Putamen (tissue), 1 donor: ENCODE data around the gene MECR.

Experiments used
- DNase-seq: peaks from one replicate; pipeline ENCODE4 v3.0.0-alpha.2; 2016; ENCODE audit warnings: low spot score

Gene MECR

DNA sequence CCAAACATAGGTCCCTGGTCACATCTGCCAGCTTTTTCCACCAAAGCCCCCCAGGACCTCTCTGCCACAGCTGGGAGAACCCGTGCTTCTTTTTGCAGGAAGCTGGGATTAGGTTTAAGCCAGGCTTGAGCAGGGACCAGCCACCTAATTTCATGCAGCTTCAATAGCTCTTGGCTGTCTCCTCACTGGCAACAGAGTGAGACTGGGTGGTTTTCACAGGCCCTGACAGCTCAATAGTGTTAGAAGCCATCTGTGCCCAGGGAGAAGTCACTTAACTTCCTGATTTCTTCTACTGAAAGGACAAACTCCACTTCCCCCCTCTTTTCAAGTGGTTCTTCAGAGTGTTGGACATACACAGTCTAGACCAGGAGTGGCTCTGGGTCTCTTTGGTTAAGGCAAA lies 28.7 kb downstream of the MECR start:
- DNase-seq, result no peak

DNA sequence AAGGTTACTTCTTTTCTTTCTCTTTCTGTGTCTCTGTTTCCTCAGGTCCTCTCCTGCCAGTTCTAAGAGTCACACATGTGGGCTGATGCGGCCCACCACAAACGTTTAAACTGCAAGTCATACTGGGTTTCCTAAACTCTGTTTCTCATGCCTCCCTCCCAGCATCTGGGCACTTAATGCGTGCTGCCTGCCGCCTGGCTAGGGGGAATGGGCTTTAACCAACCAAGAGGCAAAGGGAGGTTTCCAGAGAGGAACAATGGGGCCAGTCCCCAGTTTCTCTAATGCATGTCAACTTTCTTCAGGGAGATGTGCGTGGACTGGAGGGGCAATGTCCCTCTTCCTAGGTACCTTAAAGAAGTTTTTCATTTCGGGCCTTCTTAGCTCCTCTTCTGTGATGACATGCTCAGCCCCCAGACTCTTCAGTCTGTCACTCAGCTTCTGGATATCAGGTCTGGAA lies 29.1 kb downstream of the MECR start:
- DNase-seq, result no peak

DNA sequence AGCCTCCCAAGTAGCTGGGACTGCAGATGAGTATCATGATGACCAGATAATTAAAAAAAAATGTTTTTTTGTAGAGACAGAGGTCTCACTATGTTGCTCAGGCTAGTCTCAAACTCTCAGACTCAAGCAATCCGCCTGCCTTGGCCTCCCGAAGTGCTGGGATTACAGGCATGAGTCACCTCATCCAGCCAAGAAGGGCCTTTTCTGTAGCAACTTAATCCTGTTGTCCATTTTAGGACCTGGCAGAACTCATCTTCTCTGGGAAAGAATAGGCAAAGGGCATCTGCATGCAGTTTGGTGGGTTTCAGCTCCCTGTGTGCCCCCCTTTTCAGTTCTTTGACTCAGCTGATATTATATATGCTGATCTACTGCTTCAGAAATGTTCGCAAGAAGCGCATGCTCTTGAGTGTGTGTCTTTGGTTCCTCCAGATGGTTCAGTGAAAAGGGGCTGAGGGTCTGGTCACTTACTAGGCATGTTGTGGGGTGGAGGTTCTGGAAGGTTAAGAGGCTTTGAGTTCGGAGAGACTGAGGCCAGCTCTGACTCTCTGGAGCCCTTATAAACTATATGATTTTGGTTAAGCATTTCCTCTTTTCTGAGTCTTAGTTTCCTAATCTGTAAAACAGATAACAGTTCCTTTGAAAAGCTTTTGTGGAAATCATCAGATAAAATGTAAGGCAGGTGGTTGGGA lies 29.7 kb downstream of the MECR start:
- no peak for DNase-seq

DNA sequence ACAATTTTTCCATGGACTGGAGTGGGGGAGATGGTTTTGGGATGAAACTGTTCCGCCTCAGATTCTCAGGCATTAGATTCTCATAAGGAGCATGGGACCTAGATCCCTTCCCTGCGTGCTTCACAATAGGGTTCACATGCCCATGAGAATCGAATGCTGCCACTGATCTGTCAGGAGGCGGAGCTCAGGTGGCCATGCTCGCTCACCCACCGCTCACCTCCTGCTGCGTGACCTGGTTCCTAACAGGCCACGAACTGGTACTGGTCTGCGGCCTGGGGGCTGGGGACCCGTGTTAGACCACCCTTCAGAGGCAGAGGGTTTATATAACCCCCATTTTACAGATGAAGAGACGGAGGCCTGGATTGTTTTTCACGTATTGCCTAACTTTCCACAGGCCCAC lies 32.7 kb downstream of the MECR start:
- no peak for DNase-seq

DNA sequence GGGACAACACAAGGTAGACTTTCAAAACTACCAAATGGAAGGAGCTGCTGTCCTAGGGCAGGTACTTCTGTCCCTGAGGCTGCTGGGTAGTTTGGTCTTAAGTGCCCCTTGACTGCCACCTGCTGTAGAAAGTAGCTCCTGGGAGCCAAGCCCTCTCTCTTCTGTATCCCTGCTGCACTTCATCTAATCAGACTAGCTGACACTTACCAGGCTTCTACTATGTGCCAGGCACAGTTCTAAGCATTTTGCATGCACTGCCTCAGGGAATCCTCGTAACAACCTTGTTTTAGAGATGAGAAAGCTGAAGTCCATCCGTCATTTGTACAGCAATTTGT lies 33.2 kb downstream of the MECR start:
- DNase-seq, result no peak

DNA sequence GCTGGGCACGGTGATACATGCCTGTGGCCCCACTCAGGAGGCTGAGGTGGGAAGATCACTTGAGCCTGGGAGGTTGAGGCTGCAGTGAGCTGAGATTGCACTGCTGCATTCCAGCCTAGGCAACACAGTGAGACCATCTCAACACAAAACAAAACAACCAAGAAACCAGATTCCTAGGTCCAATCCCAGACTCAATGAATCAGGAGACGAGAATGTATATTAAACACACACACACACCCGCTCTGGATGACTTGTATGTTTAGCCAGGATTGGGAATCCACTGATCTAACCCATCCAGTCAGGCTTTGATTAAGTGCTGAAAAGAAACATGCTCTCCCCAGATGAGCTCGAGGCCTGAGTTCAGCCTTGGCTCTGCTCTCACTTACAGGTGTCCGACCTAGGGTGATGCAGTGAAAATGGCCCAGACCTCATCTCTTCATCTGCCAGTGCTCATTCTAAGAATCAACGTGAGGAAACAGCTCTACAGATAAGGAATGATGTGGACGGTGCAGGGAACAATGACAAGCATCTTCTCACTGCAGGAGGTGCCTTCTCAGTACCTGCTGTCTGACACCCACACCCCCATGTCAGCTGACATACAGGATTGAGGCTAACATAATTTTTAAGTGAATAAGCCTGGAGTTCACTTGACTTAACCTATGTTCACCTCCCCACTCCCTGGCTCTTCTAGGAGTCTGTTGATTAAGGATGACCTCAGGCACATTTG lies 33.7 kb downstream of the MECR start:
- DNase-seq, result peak; percentile 22

DNA sequence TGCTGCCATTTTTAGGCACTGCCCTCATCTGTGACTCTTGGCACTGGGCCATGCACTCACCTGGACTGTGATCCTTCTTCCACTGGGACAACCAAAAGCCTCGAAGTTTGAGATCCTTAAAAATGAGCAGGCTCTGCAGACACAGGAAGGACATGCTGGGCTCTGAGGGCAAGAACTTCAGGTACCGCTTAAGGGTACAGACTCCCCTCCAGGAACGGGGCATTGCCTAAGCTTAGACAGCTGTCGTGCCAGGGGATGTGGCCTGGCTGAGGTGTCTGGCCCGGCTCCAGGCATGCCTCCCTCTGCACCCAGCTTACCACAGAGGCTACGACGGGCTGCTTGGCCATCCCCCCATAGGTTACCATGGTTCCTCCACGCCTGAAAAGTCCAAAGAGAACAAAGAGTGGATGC lies 34.8 kb downstream of the MECR start:
- DNase-seq, result no peak

DNA sequence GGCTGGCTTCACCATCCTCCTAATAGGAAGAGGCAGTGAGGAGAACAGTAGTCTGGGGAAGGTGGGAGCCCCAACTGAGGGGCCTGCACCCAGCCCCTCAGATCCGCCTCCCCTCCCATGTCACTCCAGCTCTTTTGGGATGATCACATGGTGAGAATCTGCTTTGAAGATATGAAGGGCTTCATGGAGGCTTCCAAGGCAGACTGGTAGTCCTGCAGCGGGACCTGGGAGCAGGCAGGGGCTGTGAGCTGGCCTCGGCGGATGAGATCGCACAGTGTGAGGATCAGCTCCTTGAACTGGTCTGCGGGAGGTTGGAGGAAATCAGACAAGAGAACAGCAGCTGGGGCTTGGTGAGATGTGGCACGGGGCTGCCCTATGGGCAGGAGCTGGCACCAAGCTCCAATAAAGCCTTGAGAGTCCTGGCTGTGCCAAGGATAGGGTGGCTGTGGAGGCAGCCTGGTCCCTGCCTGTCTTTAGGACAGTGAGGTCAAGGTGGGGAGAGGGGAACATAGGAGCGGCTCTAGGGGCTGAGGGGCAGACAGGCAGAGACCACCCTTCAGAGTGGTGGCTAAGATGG lies 36.8 kb downstream of the MECR start:
- DNase-seq, result no peak

DNA sequence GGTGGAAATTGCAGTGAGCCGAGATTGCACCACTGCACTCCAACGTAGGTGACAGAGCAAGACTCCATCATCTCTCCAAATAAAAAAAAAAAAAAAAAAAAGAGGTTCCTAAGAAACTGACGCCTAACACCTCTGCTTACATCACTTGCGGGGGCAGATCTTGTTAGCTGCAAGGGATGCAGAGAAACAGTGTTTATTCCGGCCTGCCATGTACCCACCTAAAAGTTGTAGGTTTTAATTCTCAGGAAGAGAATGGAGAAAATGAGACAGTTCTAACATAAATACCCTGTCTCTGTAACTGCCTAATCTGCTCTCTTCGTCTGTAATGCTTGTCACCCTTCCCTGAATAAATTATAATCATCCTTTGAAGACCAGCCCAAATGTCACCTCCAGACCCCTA lies 40.0 kb downstream of the MECR start:
- DNase-seq, result no peak

DNA sequence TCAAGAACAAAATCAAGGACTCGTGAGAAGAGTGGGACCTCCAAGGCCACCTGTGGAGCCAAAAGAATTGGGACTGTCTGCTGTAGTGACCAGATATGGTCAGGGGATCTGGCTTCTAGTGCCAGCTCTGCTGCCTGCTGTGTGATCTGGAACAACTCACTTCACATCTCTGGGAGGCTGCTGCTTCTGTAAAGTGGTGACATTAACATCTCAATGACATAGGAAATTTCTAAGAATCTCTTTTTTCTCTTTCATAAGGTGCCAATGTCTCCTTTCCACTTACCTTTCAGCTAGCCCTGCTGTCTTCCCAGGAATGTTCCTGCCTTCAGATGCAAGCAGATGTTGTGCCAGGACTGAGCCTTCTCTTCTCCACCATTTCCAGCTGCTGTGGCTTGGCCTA lies 44.0 kb downstream of the MECR start:
- DNase-seq, result no peak

DNA sequence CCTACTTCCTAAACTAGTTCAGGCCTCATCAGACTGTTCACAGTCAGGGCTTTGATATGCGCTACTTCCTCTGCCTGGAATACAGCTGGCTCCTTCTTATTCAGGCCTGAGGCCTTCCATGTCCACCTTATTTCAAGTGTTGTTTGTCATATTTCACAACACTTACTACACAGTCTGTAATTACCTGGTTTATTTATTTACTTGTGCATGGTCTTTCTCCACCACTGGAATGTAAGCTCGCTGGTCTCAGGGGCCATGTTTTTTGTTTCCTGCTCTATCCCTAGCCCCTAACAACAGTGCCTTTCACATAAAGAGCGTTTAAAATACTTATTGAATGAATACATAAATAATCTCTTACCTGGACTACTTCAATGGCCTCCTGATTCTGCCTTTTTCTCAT lies 44.5 kb downstream of the MECR start:
- DNase-seq, result no peak

DNA sequence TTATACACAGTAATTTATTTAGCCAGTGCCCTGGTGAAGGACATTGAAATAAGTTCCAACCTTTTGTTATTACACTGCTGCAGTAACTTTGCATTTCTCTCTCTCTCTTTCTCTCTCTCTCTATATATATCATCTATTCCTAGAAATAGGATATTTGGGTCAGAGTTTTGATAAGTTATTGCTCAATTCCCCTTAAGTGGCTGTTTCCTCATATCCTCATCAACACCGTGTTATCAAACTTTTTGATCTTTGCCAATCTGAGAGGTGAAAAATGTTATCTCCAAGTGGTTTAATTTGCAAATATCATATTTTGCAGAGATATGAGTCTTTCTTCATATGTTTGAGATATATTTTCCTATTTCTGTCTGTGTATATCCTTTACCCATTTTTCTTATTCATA lies 47.4 kb downstream of the MECR start:
- no peak for DNase-seq

DNA sequence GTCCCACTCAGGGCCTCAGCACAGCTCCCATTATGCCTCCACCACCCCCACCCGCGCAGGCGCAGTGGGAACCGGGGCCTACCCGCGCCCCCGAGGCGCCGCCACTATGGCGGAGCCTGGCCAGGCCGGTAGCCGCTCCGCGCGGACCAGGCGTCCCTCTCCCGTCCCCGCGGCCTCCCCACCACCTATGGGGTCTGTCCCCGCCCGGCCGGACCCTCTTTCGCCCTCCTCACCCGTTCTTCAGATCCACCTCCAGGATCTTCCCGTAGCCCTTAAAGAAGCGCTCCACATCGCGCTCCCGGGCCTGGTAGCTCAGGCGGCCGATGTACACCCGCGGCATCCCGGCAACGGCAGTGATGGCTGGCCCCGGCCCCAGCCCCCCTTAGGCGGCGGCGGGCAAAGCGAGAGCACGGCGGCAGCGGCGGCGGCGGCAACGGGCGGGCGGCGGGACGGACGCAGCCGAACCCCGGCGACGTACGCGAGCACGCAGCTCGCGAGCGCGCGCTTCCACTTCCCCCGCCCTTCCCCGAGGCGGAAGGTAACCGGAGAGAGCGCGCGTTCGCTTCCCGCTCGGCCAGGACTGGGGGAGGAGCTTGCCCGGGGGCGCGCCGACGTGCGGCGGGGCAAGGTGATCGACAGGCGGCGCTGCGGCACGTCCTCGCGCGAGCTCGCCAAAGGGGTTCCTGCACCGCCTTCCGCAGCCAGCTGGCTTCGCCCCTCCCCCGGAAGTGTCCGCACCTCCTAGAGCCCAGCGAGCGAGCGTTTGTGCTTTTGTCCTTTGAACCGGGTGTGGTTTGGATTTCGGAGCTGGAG lies 49.1 kb downstream of the MECR start, which contains the start of gene SRSF4:
SRSF4 (minus strand) TSS at position 488 of the 813 bp plus-strand sequence; CDS start at position 340, 148 bp downstream.
- DNase-seq, result peak; percentile 98

DNA sequence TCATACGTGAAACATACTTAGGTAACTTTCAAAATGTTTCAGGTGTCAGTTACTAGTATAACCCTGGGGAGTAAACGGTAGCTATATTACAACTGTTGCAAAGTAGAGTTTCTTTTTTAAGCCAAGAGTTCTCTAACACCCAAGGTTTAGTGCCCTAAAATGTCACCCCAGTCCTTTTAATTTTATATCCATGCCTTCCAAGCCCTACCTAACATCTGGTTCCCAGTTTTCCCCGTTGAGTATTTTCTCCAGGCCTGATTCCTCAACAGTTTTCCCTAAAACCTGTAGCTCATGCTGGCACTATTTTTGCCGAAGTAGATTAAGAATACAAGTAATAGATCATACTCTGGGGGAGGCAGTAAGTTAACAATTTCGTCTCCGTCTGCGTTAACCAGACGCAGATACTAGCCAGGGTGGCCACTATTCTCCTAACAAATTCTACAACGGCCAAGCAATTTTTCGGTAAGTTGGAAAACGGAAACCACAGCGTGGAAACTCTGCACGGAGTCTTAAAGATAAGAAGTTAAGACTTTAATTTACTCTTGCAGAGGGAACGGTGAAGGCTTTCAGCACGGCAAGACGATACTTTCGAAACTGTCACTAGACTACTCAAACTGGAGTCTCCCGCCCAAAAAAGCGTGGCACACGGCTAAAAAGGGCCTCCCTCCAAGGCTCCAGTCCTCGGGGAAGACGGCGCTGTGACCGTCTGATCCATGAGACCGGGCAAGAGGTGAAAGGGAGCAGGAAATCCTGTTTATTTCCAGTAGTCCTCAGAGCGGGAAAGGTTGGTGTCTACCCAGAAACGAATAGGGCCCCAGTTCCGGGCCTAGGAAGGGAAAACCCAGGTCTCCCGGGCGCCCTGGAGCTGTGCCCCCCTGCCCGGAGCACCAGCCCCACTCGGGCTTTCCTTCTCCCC lies 50.0 kb downstream of the MECR start:
- DNase-seq, result no peak

DNA sequence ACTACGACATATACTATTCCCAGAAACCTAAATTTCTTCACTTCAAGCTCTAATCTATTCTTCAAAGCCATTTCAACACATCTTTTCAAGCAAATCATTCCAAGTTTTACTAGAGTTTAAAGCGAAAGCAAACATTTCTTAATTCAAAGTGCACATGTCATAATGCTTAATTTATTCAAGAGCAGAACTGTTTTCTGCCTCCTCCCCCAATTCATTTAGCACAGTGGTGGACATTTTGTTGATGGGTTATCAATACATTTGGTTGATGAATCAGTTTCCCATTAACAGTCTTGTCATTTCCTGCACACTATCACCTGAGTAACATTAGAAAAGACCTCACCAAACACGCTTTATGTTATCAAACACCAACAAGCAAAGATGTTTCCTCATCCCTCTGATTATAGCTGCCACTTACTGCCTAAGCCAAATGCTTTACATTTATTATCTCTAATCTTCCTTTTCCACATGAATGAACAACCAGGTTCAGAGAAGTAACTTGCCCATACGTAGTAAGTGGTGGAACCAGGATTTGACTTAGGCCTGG lies 51.0 kb downstream of the MECR start:
- DNase-seq, result no peak

DNA sequence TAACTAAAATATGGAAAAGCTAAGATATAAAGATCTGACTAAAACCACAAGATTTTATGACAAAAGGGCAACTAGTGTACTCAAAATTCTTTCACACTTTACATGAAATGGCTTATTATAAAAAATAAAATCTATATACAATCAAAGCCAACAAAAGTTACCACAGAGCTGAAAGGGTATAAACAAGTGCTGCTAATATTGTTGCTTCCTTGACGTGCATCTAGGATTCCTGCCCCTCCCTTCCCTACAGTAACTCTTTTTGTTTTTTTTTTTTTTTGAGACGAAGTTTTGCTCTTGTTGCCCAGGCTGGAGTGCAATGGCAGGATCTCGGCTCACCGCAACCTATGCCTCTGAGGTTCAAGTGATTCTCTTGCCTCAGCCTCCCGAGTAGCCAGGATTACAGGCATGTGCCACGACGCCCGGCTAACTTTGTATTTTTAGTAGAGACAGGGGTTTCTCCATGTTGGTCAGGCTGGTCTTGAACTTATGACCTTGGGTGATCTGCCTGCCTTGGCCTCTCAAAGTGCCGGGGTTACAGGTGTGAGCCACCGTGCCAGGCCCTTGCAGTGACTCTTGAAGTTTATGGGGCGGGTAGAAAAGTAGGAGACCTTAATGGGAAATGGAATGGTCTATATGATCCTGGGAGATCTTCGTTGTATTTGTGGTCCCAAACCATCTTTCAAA lies 53.6 kb downstream of the MECR start:
- DNase-seq, result no peak

DNA sequence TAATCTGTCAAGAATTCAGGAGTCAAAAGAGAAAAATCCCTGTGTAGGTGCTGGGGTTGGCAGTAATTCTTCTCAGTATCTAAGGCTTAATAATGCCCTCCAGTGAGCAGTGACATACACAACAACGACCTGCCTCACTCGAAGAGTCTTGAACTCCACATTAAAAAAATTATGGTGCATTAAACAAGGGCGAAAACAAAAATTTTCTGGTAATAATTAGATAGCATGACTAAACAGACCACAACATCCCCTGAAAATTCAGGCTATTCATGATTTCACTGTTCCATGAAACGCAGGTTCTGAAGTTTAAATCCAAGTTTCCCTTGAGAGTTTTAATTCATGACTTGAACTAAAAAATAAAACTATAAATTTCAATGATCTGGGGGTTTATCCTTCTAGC lies 54.2 kb downstream of the MECR start:
- DNase-seq, result no peak

DNA sequence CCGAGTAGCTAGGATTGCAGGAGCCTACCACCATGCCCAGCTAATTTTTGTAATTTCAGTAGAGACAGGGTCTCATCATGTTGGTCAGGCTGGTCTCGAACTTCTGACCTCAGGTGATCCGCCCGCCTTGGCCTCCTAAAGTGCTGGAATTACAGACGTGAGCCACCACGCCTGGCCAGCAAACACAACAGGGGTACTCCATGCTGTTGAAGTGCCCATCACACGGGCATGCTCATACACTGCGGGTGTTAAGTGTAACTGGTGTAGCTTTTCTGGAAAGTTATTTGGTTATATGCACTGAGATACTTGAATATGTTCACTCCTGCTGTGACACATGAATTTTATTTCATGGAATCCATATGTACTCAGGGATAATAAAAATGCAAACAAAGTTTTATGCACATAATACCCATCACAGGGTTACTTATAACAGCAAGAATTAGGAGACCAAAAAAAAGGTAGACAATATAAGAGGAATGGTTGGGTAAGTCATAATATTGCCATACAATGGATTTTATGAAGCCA lies 58.3 kb downstream of the MECR start:
- no peak for DNase-seq

DNA sequence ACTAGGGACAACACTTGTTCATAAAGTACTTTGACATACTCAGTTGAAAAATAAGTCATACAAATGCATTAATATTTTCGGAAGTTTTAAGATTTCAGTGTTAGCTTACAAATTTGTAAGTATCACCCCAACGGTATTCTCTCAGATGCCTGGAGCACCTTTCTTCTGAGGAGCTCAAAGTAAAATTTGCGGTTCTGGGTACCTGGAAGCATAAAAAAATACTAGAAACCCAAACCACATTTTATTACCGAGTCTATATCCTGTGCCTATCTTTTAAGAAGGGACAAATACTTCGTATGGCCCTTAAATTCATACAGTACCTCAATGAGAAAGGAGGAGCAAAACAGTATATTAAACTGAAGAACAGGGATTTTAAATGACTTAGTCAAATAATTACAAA lies 59.2 kb downstream of the MECR start:
- DNase-seq, result no peak

DNA sequence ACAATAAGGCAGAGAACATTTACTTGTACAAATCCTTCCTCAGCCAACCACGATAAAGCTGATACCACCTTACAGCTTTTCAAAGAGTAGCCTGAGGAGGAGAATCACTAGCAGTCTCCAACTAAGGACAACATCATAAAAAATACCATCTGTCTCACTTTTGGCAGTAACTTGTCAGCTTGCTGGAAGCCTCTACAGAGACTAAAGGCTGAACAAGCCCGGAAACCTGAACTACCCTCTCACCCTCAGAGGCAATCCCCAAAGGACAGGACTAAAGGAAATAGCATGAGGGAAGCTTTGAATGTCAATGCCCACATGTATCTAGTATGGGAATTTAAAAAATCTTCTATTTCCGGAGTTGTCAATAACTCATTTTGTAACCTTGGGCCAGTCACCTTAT lies 59.6 kb downstream of the MECR start:
- no peak for DNase-seq
